HG02759 (cell line): ENCODE measurements around the gene PKNOX2.

Source experiments
- ATAC-seq: cut with Tn5 transposase; IDR thresholded peaks from one replicate; pipeline ENCODE4 v1.9.1; 2021; ENCODE audit warnings: mild to moderate bottlenecking, moderate library complexity; ENCODE audit not compliant: unreplicated experiment

Gene PKNOX2

GRCh38 chr11:125376117-125376516, 211.6 kb downstream of the PKNOX2 start:
- ATAC-seq = no peak

- no peak for ATAC-seq
Observed at GRCh38 chr11:125376856-125377255, 212.3 kb downstream of the PKNOX2 start.

GRCh38 chr11:125378083-125378482, 213.5 kb downstream of the PKNOX2 start:
- ATAC-seq = no peak

- no peak for ATAC-seq
Observed at GRCh38 chr11:125378571-125378970, 214.0 kb downstream of the PKNOX2 start.

GRCh38 chr11:125379565-125379964, 215.0 kb downstream of the PKNOX2 start:
- ATAC-seq = no peak

- no peak for ATAC-seq
Observed at GRCh38 chr11:125379981-125380380, 215.4 kb downstream of the PKNOX2 start.

GRCh38 chr11:125380756-125381445, 216.3 kb downstream of the PKNOX2 start:
- no peak for ATAC-seq

- no peak for ATAC-seq
Observed at GRCh38 chr11:125381499-125382044, 217.0 kb downstream of the PKNOX2 start.

- no peak for ATAC-seq
Observed at GRCh38 chr11:125382314-125382791, 217.8 kb downstream of the PKNOX2 start.

- no peak for ATAC-seq
Observed at GRCh38 chr11:125382822-125383221, 218.3 kb downstream of the PKNOX2 start.

GRCh38 chr11:125384825-125385224, 220.3 kb downstream of the PKNOX2 start:
- no peak for ATAC-seq

GRCh38 chr11:125387901-125388300, 223.3 kb downstream of the PKNOX2 start:
- no peak for ATAC-seq

GRCh38 chr11:125388611-125389010, 224.1 kb downstream of the PKNOX2 start:
- no peak for ATAC-seq

- no peak for ATAC-seq
Observed at GRCh38 chr11:125389339-125390166, 225.0 kb downstream of the PKNOX2 start.

GRCh38 chr11:125390946-125391345, 226.4 kb downstream of the PKNOX2 start:
- ATAC-seq = no peak

- no peak for ATAC-seq
Observed at GRCh38 chr11:125393331-125393730, 228.8 kb downstream of the PKNOX2 start.

GRCh38 chr11:125394296-125394695, 229.7 kb downstream of the PKNOX2 start:
- ATAC-seq = no peak

GRCh38 chr11:125397421-125397820, 232.9 kb downstream of the PKNOX2 start:
- ATAC-seq = no peak

GRCh38 chr11:125398475-125398874, 233.9 kb downstream of the PKNOX2 start:
- ATAC-seq = no peak

- ATAC-seq = no peak
Observed at GRCh38 chr11:125398994-125399640, 234.6 kb downstream of the PKNOX2 start.

GRCh38 chr11:125399945-125400344, 235.4 kb downstream of the PKNOX2 start:
- ATAC-seq = no peak
